ENCODE measurements around the gene N4BP3.
"Not testable (repeated sequence)": the region's sequence is repeated elsewhere in the genome, so short reads cannot be mapped to it uniquely, and the experiment has no call there.

The N4BP3 gene

GRCh38 chr5:178122346-178122745, 9.0 kb downstream of the N4BP3 start:
- no peak for DNase-seq

GRCh38 chr5:178123094-178123965, 10.0 kb downstream of the N4BP3 start:
- DNase-seq, result no peak

- no peak for DNase-seq
Observed at GRCh38 chr5:178123966-178124925, 10.9 kb downstream of the N4BP3 start.

- no peak for DNase-seq
Observed at GRCh38 chr5:178125253-178125906, 12.0 kb downstream of the N4BP3 start.

- no peak for DNase-seq
Observed at GRCh38 chr5:178126556-178126955, 13.2 kb downstream of the N4BP3 start.

- DNase-seq, result not testable (repeated sequence)
Observed at GRCh38 chr5:178127300-178128009, 14.1 kb downstream of the N4BP3 start.

GRCh38 chr5:178129296-178129695, 16.0 kb downstream of the N4BP3 start:
- no peak for DNase-seq

GRCh38 chr5:178130234-178130575, 16.9 kb downstream of the N4BP3 start:
- not testable (repeated sequence) for DNase-seq

- DNase-seq, result peak; percentile 68
Observed at GRCh38 chr5:178130576-178131445, 17.5 kb downstream of the N4BP3 start, which contains the start of gene RMND5B. RMND5B (plus strand) TSS chr5:178131014; CDS start chr5:178138120, 7,106 bp downstream.

- DNase-seq, result no peak
Observed at GRCh38 chr5:178131446-178131996, 18.2 kb downstream of the N4BP3 start.

- no peak for DNase-seq
Observed at GRCh38 chr5:178136990-178137389, 23.7 kb downstream of the N4BP3 start.

- DNase-seq, result no peak
Observed at GRCh38 chr5:178137991-178138390, 24.7 kb downstream of the N4BP3 start.

GRCh38 chr5:178141550-178141949, 28.2 kb downstream of the N4BP3 start:
- DNase-seq, result no peak

- no peak for DNase-seq
Observed at GRCh38 chr5:178142642-178143041, 29.3 kb downstream of the N4BP3 start.

GRCh38 chr5:178143246-178143645, 29.9 kb downstream of the N4BP3 start:
- DNase-seq, result no peak

GRCh38 chr5:178143901-178144300, 30.6 kb downstream of the N4BP3 start:
- no peak for DNase-seq

- DNase-seq, result no peak
Observed at GRCh38 chr5:178145965-178146820, 32.9 kb downstream of the N4BP3 start.

- DNase-seq, result no peak
Observed at GRCh38 chr5:178147406-178147805, 34.1 kb downstream of the N4BP3 start.

- DNase-seq, result no peak
Observed at GRCh38 chr5:178149199-178149932, 36.0 kb downstream of the N4BP3 start.
